K562 (cell line): ENCODE measurements around the gene AQP2. TPM values are rescaled to one million over a fixed set of nuclear protein-coding genes. Genes with fewer than 3 reads are reported as not detected.

ENCODE experiments used
- ARID2 ChIP-seq: fragments of 450-650 bp; IDR thresholded peaks from 2 replicates; pipeline ENCODE4 v1.6.1; 2017; ENCODE audit warnings: antibody characterized with exemption, mild to moderate bottlenecking
- ARID3B ChIP-seq: fragments of 250-450 bp; sonication (Bioruptor Pico); IDR thresholded peaks from 2 replicates; pipeline ENCODE4 v1.4.0; 2020; ENCODE audit warnings: borderline replicate concordance
- DACH1 ChIP-seq: fragments of 450-650 bp; IDR thresholded peaks from 2 replicates; pipeline ENCODE4 v1.6.1; 2018; ENCODE audit not compliant: partially characterized antibody
- ELF2 ChIP-seq: fragments of 250-450 bp; sonication (Bioruptor Pico); IDR thresholded peaks from 2 replicates; pipeline ENCODE4 v1.5.0; 2021; ENCODE audit warnings: mild to moderate bottlenecking
- GTF2A2 ChIP-seq: IDR thresholded peaks from 2 replicates; pipeline ENCODE4 v1.6.1; 2016; ENCODE audit warnings: mild to moderate bottlenecking, missing genetic modification characterization, missing compliant biosample characterization
- IFI16 ChIP-seq: fragments of 250-450 bp; sonication (Bioruptor Pico); IDR thresholded peaks from 2 replicates; pipeline ENCODE4 v2.1.2; 2022; ENCODE audit warnings: mild to moderate bottlenecking, inconsistent platforms
- KAT7 ChIP-seq: sonication (generic); formaldehyde crosslinking; IDR thresholded peaks from 2 replicates; pipeline ENCODE4 v1.8.0; 2022; ENCODE audit warnings: missing genetic modification reagents, mild to moderate bottlenecking, borderline replicate concordance
- LEF1 ChIP-seq: fragments of 450-650 bp; IDR thresholded peaks from 2 replicates; pipeline ENCODE4 v1.6.1; 2016; ENCODE audit warnings: mild to moderate bottlenecking
- MTA1 ChIP-seq: fragments of 450-650 bp; IDR thresholded peaks from 2 replicates; pipeline ENCODE4 v1.6.1; 2017; ENCODE audit warnings: borderline replicate concordance
- NFIX ChIP-seq: fragments of 250-450 bp; sonication (Bioruptor Pico); IDR thresholded peaks from 2 replicates; pipeline ENCODE4 v1.4.0; 2020; ENCODE audit warnings: low read depth, mild to moderate bottlenecking, moderate library complexity
- NR1H2 ChIP-seq: sonication (generic); formaldehyde crosslinking; IDR thresholded peaks from 2 replicates; pipeline ENCODE4 v1.4.0; 2020; ENCODE audit warnings: mild to moderate bottlenecking, missing genetic modification reagents
- PTRF ChIP-seq: fragments of 450-650 bp; IDR thresholded peaks from 2 replicates; pipeline ENCODE4 v1.6.1; 2016; ENCODE audit warnings: mild to moderate bottlenecking, missing genetic modification characterization, missing compliant biosample characterization
- RAD51 ChIP-seq: fragments of 450-650 bp; IDR thresholded peaks from 2 replicates; pipeline ENCODE4 v1.7.1; 2016; ENCODE audit warnings: low read depth, mild to moderate bottlenecking, borderline replicate concordance
- RBM34 ChIP-seq: fragments of 200-400 bp; formaldehyde crosslinking; IDR thresholded peaks from 2 replicates; pipeline ENCODE4 v1.6.1; 2018; ENCODE audit warnings: low read length, borderline replicate concordance; ENCODE audit not compliant: insufficient read depth
- TAL1 ChIP-seq: fragments of 450-650 bp; IDR thresholded peaks from 2 replicates; pipeline ENCODE4 v1.6.1; 2016; ENCODE audit warnings: mild to moderate bottlenecking
- TRIM24 ChIP-seq, 2 experiments: fragments of 450-650 bp; IDR thresholded peaks; 2 replicates each; pipeline ENCODE4 v1.6.1; 2016
- TRIM28 ChIP-seq: fragments of 450-650 bp; IDR thresholded peaks from 2 replicates; pipeline ENCODE4 v1.6.1; 2017
- ZBTB1 ChIP-seq: sonication (generic); formaldehyde crosslinking; IDR thresholded peaks from 2 replicates; pipeline ENCODE4 v1.8.1; 2023; ENCODE audit warnings: missing genetic modification reagents, low read depth, mild to moderate bottlenecking, borderline replicate concordance
- ZBTB2 ChIP-seq: fragments of 450-650 bp; IDR thresholded peaks from 2 replicates; pipeline ENCODE4 v1.6.1; 2016; ENCODE audit warnings: antibody characterized with exemption
- ZEB2 ChIP-seq: fragments of 450-650 bp; IDR thresholded peaks from 2 replicates; pipeline ENCODE4 v1.6.1; 2016
- ZFP36 ChIP-seq: fragments of 150-350 bp; IDR thresholded peaks from 2 replicates; pipeline ENCODE4 v1.6.1; 2018; ENCODE audit warnings: low read length, low read depth; ENCODE audit not compliant: partially characterized antibody
- ZNF217 ChIP-seq: sonication (generic); formaldehyde crosslinking; IDR thresholded peaks from 2 replicates; pipeline ENCODE4 v1.8.0; 2022; ENCODE audit warnings: mild to moderate bottlenecking, missing genetic modification reagents
- ZNF24 ChIP-seq: fragments of 450-650 bp; IDR thresholded peaks from 2 replicates; pipeline ENCODE4 v1.6.1; 2016
- ZNF518B ChIP-seq: fragments of 250-450 bp; sonication (Bioruptor Pico); IDR thresholded peaks from 2 replicates; pipeline ENCODE4 v1.5.0; 2021; ENCODE audit warnings: mild to moderate bottlenecking, moderate library complexity
- polyA plus RNA-seq, 8 experiments: library from polyadenylated mRNA; depleted of rRNA in 4 of 8; stranded (reverse) in 5 of 8; unstranded in 3 of 8; fragments of >200 nt; fragmentation: Nextera tagmentation in 2 of 8; fragmentation: Illumina TruSeq in 1 of 8; extraction: Ambion mirVana in 2 of 8; extraction: Trizol in 1 of 8; gene quantifications; 2 replicates each; pipeline versions ENCODE4 v1.2.1 to v1.2.3, GENCODE V29; 2011 to 2014; ENCODE audit warnings: inconsistent platforms in 1 of 8, missing spikeins in 1 of 8
- total RNA-seq, 7 experiments: library from RNA; depleted of rRNA in 6 of 7; stranded (reverse); fragments of >200 nt in 6 of 7; fragmentation: Illumina TruSeq in 2 of 7; extraction: Trizol in 2 of 7; gene quantifications; 2 replicates each; pipeline versions ENCODE4 v1.2.1 to v1.2.3, GENCODE V29; 2011 to 2021; ENCODE audit warnings: low replicate concordance in 1 of 7
- TF ChIP-seq, protein P1 (sequence below): fragments of 250-450 bp; sonication (Bioruptor Pico); IDR thresholded peaks from 2 replicates; pipeline ENCODE4 v1.8.0; 2021; ENCODE audit warnings: mild to moderate bottlenecking, moderate library complexity

The AQP2 gene
- total and polyA plus RNA-seq, 9 of the 15 experiments (the other 6 are each of a cell fraction or from before 2014, with no cell fraction given) = not detected

GRCh38 chr12:49983892-49984291, 33.4 kb downstream of the AQP2 start (continued):
- TF ChIP-seq ZBTB2 (no peak), MTA1 (no peak), NFIX (CRISPR knock-in tag) (no peak), ARID2 (no peak), LEF1 (no peak), ZBTB1 (CRISPR knock-in tag) (no peak), ZNF24 (no peak), DACH1 (peak; percentile 66), RAD51 (no peak), ZFP36 (no peak), TAL1 (peak; percentile 75), NR1H2 (CRISPR knock-in tag) (no peak), TRIM24 (IDR thresholded peaks at IDR 0.05) (peak; percentile 27 to 49; a peak in 3 of 4 replicates), ZEB2 (no peak), RBM34 (no peak), ELF2 (CRISPR knock-in tag) (no peak), ZNF217 (CRISPR knock-in tag) (no peak), TRIM28 (no peak), PTRF (no peak), ARID3B (CRISPR knock-in tag) (no peak), GTF2A2 (no peak), KAT7 (CRISPR knock-in tag) (no peak), IFI16 (no peak), ZNF518B (CRISPR knock-in tag) (no peak)
- TF ChIP-seq, protein P1, sequence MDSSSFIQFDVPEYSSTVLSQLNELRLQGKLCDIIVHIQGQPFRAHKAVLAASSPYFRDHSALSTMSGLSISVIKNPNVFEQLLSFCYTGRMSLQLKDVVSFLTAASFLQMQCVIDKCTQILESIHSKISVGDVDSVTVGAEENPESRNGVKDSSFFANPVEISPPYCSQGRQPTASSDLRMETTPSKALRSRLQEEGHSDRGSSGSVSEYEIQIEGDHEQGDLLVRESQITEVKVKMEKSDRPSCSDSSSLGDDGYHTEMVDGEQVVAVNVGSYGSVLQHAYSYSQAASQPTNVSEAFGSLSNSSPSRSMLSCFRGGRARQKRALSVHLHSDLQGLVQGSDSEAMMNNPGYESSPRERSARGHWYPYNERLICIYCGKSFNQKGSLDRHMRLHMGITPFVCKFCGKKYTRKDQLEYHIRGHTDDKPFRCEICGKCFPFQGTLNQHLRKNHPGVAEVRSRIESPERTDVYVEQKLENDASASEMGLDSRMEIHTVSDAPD = no peak
